Neuronal stem cell (in vitro differentiated cells): Measurements from ENCODE around the gene ARHGAP42.

Source experiments
- DNase-seq: peaks from one replicate; pipeline ENCODE4 v3.0.0-alpha.2; 2013; ENCODE audit warnings: low spot score
- H2AFZ ChIP-seq: one replicate; pipeline ENCODE4 v1.6.1; 2013; ENCODE audit warnings: mild to moderate bottlenecking, low read length, inconsistent platforms
- H2AK5ac ChIP-seq: 2 replicates; pipeline ENCODE4 v1.6.1; 2013; ENCODE audit warnings: low read depth, mild to moderate bottlenecking, inconsistent platforms, low read length, moderate library complexity, mixed read lengths
- H2BK120ac ChIP-seq: 2 replicates; pipeline ENCODE4 v1.6.1; 2013; ENCODE audit warnings: low read depth, mild to moderate bottlenecking, inconsistent platforms, low read length, moderate library complexity, mixed read lengths
- H2BK12ac ChIP-seq: one replicate; pipeline ENCODE4 v1.6.1; 2013; ENCODE audit warnings: low read length, inconsistent platforms
- H2BK15ac ChIP-seq: 2 replicates; pipeline ENCODE4 v1.6.1; 2013; ENCODE audit warnings: mild to moderate bottlenecking, low read length, inconsistent platforms, mixed read lengths
- H2BK5ac ChIP-seq: one replicate; pipeline ENCODE4 v1.6.1; 2013; ENCODE audit warnings: inconsistent platforms, mild to moderate bottlenecking, low read length, moderate library complexity
- H3K14ac ChIP-seq: one replicate; pipeline ENCODE4 v1.6.1; 2013; ENCODE audit warnings: low read length, inconsistent platforms
- H3K18ac ChIP-seq: 2 replicates; pipeline ENCODE4 v1.6.1; 2013; ENCODE audit warnings: low read length, inconsistent platforms
- H3K23ac ChIP-seq: 2 replicates; pipeline ENCODE4 v1.6.1; 2013; ENCODE audit warnings: low read depth, mild to moderate bottlenecking, mixed read lengths, low read length, inconsistent platforms; ENCODE audit not compliant: poor library complexity
- H3K27ac ChIP-seq: replicated peaks from 3 replicates; pipeline ENCODE4 v1.5.1; 2013; ENCODE audit warnings: low read length, inconsistent platforms
- H3K27me3 ChIP-seq, 3 experiments: 2 replicates each; pipeline ENCODE4 v1.6.1; 2013; ENCODE audit warnings: low read length in 3 of 3, mild to moderate bottlenecking in 2 of 3, inconsistent platforms in 1 of 3, low read depth in 1 of 3, mixed read lengths in 1 of 3, moderate library complexity in 1 of 3; ENCODE audit not compliant: control insufficient read depth in 3 of 3, insufficient read depth in 3 of 3
- H3K36me3 ChIP-seq, 2 donors: replicated peaks in 1 of 2; 2 replicates each; pipeline ENCODE4 v1.6.1; 2013; ENCODE audit warnings: low read length in 2 of 2; ENCODE audit not compliant: control insufficient read depth in 2 of 2, insufficient read depth in 2 of 2
- H3K4ac ChIP-seq: 2 replicates; pipeline ENCODE4 v1.6.1; 2013; ENCODE audit warnings: inconsistent platforms, mild to moderate bottlenecking, low read length, moderate library complexity
- H3K4me1 ChIP-seq, 2 donors: 1 replicate in 1 of 2; 2 replicates in 1 of 2; pipeline ENCODE4 v1.6.1; 2013; ENCODE audit warnings: low read length in 2 of 2, low read depth in 1 of 2; ENCODE audit not compliant: control insufficient read depth in 2 of 2, insufficient read depth in 1 of 2
- H3K4me2 ChIP-seq: one replicate; pipeline ENCODE4 v1.6.1; 2013; ENCODE audit warnings: mild to moderate bottlenecking, low read length, inconsistent platforms; ENCODE audit not compliant: insufficient read depth, poor library complexity, severe bottlenecking
- H3K4me3 ChIP-seq, 2 donors: 2 replicates each; pipeline ENCODE4 v1.5.1; 2013; ENCODE audit warnings: low read length in 2 of 2, mild to moderate bottlenecking in 2 of 2, inconsistent platforms in 1 of 2, moderate library complexity in 1 of 2
- H3K79me1 ChIP-seq: one replicate; pipeline ENCODE4 v1.6.1; 2013; ENCODE audit warnings: low read depth, mild to moderate bottlenecking, inconsistent platforms, low read length, moderate library complexity
- H3K9ac ChIP-seq: one replicate; pipeline ENCODE4 v1.6.1; 2013; ENCODE audit warnings: mild to moderate bottlenecking, low read depth, low read length, inconsistent platforms; ENCODE audit not compliant: poor library complexity
- H3K9me3 ChIP-seq, 2 donors: replicated peaks in 1 of 2; 2 replicates each; pipeline versions ENCODE3 to v1.6.1; 2013; ENCODE audit warnings: low read length in 2 of 2, mild to moderate bottlenecking in 2 of 2, inconsistent platforms in 1 of 2, low read depth in 1 of 2, mixed read lengths in 1 of 2, moderate library complexity in 1 of 2; ENCODE audit not compliant: control insufficient read depth in 2 of 2, insufficient read depth in 1 of 2
- H4K8ac ChIP-seq: one replicate; pipeline ENCODE4 v1.6.1; 2013; ENCODE audit warnings: low read depth, mild to moderate bottlenecking, inconsistent platforms, low read length, moderate library complexity
- H4K91ac ChIP-seq: one replicate; pipeline ENCODE4 v1.6.1; 2013; ENCODE audit warnings: low read length, low read depth, mild to moderate bottlenecking, inconsistent platforms; ENCODE audit not compliant: poor library complexity
- whole genome bisulfite sequencing, 2 donors: extraction: QIAGEN DNeasy Blood & Tissue Kit; methylation state at CpG; one replicate each; pipeline ENCODE4 v1.1.7; 2013; ENCODE audit warnings: missing lambda C conversion rate in 2 of 2, mixed read lengths in 1 of 2; ENCODE audit not compliant: insufficient read length in 2 of 2, insufficient replicate concordance in 1 of 2; ENCODE audit errors: extremely low coverage in 2 of 2; 5-methylcytosine and 5-hydroxymethylcytosine counted together

The ARHGAP42 gene

DNA sequence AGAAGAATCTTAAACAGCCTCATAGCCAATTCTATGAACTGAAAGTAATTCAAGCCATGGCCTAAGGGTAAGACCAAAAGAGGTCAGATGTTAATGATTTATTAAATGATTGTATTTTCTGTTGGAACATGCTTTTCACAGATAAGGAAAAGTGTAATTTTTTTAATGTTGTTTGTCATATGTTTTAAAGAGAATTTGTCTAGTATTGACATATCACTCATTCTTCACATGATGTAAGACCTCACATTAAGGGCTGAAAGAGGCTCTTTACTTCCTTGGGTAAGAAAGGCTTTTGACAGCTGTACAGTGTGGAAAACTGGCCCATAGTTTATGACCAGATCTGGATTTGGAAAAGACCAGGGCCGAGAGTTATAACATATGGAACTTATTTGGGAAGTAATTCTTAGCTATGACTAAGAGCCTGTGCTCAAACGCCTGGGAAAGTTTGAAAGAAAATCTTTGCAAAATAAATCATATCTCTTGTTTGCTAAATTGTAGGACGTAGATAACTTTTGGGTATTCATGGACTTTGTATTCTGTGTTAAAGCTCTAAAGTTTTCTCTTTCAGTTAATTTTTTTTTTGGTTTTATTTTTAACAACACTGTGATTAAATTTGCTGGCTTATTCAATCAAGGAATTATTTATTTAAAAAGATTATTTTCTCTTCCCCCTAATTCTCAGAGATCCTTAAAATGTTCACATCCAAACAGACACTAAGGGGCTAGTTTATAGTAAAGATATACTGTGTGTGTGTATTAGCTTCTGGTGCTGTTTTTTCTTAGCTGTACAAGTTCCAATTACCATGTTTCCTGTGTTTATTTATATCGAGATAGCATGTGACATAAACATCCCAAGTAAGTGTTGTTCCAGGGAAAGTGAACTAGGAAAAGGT is 162.2 kb downstream of the ARHGAP42 start:
- Histone ChIP-seq H3K23ac (no peak overlapping the region), H2BK120ac (no peak overlapping the region), H3K79me1 (no peaks in the 10 kb centered on the region), H2BK5ac (no peak overlapping the region), H2AK5ac (no peak overlapping the region), H2BK15ac (no peak overlapping the region), H2BK12ac (no peak overlapping the region), H3K9ac (no peak overlapping the region), H4K91ac (no peak overlapping the region), H3K27ac (no peak overlapping the region), H4K8ac (no peak overlapping the region), H3K4ac (no peak overlapping the region), H3K4me1 (peaks cover 0 to 2% of the 10 kb centered on the region in 2 donors), H3K18ac (no peak overlapping the region), H3K14ac (no peak overlapping the region), H2AFZ (no peak overlapping the region), H3K4me2 (no peak overlapping the region), H3K27me3 (no peaks in the 10 kb centered on the region), H3K9me3 (peaks cover 0 to 1% of the 10 kb centered on the region in 2 donors), H3K4me3 (no peak overlapping the region), H3K36me3 (peaks cover 0 to 2% of the 10 kb centered on the region in 2 donors)
- no CpG with 5 or more reads among the region's 4 CpGs for WGBS, 2 donors
- DNase-seq = no peak

GRCh38 chr11:100849901-100850235 is 162.8 kb downstream of the ARHGAP42 start:
- Histone ChIP-seq H2AFZ (no peak overlapping the region), H3K4me2 (no peak overlapping the region), H2BK5ac (no peak overlapping the region), H4K91ac (no peak overlapping the region), H3K4ac (no peak overlapping the region), H3K4me1 (peaks cover 0 to 2% of the 10 kb centered on the region in 2 donors), H3K36me3 (peaks cover 0 to 2% of the 10 kb centered on the region in 2 donors), H2AK5ac (no peak overlapping the region), H3K9ac (no peak overlapping the region), H2BK12ac (no peak overlapping the region), H3K23ac (no peak overlapping the region), H3K4me3 (no peak overlapping the region), H3K9me3 (peaks cover 0 to 1% of the 10 kb centered on the region in 2 donors), H4K8ac (no peak overlapping the region), H3K27me3 (no peaks in the 10 kb centered on the region), H3K79me1 (no peaks in the 10 kb centered on the region), H2BK120ac (no peak overlapping the region), H3K14ac (no peak overlapping the region), H3K27ac (no peak overlapping the region), H3K18ac (no peak overlapping the region), H2BK15ac (no peak overlapping the region)
- DNase-seq = no peak
- WGBS, 2 donors = no CpG with 5 or more reads among the region's 4 CpGs

- H3K4ac ChIP-seq = no peak overlapping the region
- no CpG with 5 or more reads among the region's 4 CpGs for WGBS, 2 donors
- no peak overlapping the region for H2BK120ac ChIP-seq
- peaks cover 0 to 2% of the 10 kb centered on the region in 2 donors for H3K36me3 ChIP-seq
- no peak overlapping the region for H4K91ac ChIP-seq
- peaks cover 0 to 2% of the 10 kb centered on the region in 2 donors for H3K4me1 ChIP-seq
- no peak overlapping the region for H3K9ac ChIP-seq
- no peak overlapping the region for H2BK15ac ChIP-seq
- no peak overlapping the region for H2AFZ ChIP-seq
- H3K27ac ChIP-seq = no peak overlapping the region
- no peak overlapping the region for H3K4me3 ChIP-seq
- DNase-seq = no peak
- peaks cover 0 to 1% of the 10 kb centered on the region in 2 donors for H3K9me3 ChIP-seq
- H2BK5ac ChIP-seq = no peak overlapping the region
- no peaks in the 10 kb centered on the region for H3K79me1 ChIP-seq
- no peak overlapping the region for H4K8ac ChIP-seq
- no peaks in the 10 kb centered on the region for H3K27me3 ChIP-seq
- no peak overlapping the region for H2BK12ac ChIP-seq
- no peak overlapping the region for H3K18ac ChIP-seq
- no peak overlapping the region for H3K4me2 ChIP-seq
- H3K23ac ChIP-seq = no peak overlapping the region
- no peak overlapping the region for H3K14ac ChIP-seq
- no peak overlapping the region for H2AK5ac ChIP-seq
Observed at GRCh38 chr11:100851147-100851546, 164.1 kb downstream of the ARHGAP42 start.

- no peak overlapping the region for H3K4me2 ChIP-seq
- no peak overlapping the region for H3K14ac ChIP-seq
- peaks cover 0 to 2% of the 10 kb centered on the region in 2 donors for H3K36me3 ChIP-seq
- H3K23ac ChIP-seq = no peak overlapping the region
- H2AK5ac ChIP-seq = no peak overlapping the region
- H3K9me3 ChIP-seq = peaks cover 0 to 1% of the 10 kb centered on the region in 2 donors
- H2BK12ac ChIP-seq = no peak overlapping the region
- no peaks in the 10 kb centered on the region for H3K79me1 ChIP-seq
- peaks cover 0 to 2% of the 10 kb centered on the region in 2 donors for H3K4me1 ChIP-seq
- no peak overlapping the region for H4K91ac ChIP-seq
- no peak overlapping the region for H3K18ac ChIP-seq
- no peak overlapping the region for H2AFZ ChIP-seq
- no peak overlapping the region for H3K9ac ChIP-seq
- H3K27me3 ChIP-seq = no peaks in the 10 kb centered on the region
- DNase-seq = no peak
- H3K4ac ChIP-seq = no peak overlapping the region
- H2BK5ac ChIP-seq = no peak overlapping the region
- H2BK15ac ChIP-seq = no peak overlapping the region
- H3K27ac ChIP-seq = no peak overlapping the region
- no peak overlapping the region for H4K8ac ChIP-seq
- H2BK120ac ChIP-seq = no peak overlapping the region
- H3K4me3 ChIP-seq = no peak overlapping the region
- no CpG with 5 or more reads among the region's 5 CpGs for WGBS, 2 donors
Observed at GRCh38 chr11:100851584-100852152, 164.6 kb downstream of the ARHGAP42 start.
